Skeletal muscle satellite cell (primary cell): ENCODE data around the gene PASK.

Source experiments
- H3K27me3 ChIP-seq: 2 replicates; pipeline ENCODE4 v1.7.0; 2013; ENCODE audit warnings: low read length; ENCODE audit not compliant: control insufficient read depth, insufficient read depth
- H3K36me3 ChIP-seq: 2 replicates; pipeline ENCODE4 v1.7.0; 2013; ENCODE audit warnings: mild to moderate bottlenecking, control low read depth, low read length; ENCODE audit not compliant: insufficient read depth
- H3K4me1 ChIP-seq: 2 replicates; pipeline ENCODE4 v1.7.0; 2013; ENCODE audit warnings: low read length; ENCODE audit not compliant: control insufficient read depth, insufficient read depth
- H3K4me2 ChIP-seq: 2 replicates; pipeline ENCODE4 v1.7.0; 2013; ENCODE audit warnings: mild to moderate bottlenecking, low read length
- H3K4me3 ChIP-seq: 2 replicates; pipeline ENCODE4 v1.7.0; 2013; ENCODE audit warnings: low read length
- H3K9ac ChIP-seq: 2 replicates; pipeline ENCODE4 v1.7.0; 2013; ENCODE audit warnings: mild to moderate bottlenecking, low read depth, low read length, moderate library complexity
- H3K9me3 ChIP-seq: replicated peaks from 2 replicates; pipeline ENCODE4 v1.7.0; 2013; ENCODE audit warnings: mild to moderate bottlenecking, control low read depth, low read length

Gene PASK

DNA sequence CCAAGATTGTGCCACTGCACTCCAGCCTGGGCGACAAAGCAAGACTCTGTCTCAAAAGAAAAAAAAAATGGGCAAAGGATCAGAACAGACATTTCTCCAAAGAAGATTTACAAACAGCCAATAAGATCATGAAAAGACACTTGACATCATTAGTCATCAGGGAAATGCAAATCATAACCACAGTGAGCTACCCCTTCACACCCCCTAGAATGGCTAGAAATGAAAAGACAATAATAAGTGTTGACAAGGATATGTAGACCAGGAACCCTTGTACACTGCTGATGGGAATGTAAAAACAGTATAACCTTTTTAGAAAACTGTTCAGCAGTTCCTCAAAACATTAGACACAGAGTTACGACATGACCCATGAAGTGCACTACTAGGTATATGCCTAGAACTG lies 28.8 kb downstream of the PASK start:
- Histone ChIP-seq H3K27me3 (no peaks in the 10 kb centered on the region), H3K4me2 (no peak overlapping the region), H3K4me1 (no peaks in the 10 kb centered on the region), H3K9ac (no peak overlapping the region), H3K9me3 (no peaks in the 10 kb centered on the region), H3K36me3 (no peaks in the 10 kb centered on the region), H3K4me3 (no peak overlapping the region)

DNA sequence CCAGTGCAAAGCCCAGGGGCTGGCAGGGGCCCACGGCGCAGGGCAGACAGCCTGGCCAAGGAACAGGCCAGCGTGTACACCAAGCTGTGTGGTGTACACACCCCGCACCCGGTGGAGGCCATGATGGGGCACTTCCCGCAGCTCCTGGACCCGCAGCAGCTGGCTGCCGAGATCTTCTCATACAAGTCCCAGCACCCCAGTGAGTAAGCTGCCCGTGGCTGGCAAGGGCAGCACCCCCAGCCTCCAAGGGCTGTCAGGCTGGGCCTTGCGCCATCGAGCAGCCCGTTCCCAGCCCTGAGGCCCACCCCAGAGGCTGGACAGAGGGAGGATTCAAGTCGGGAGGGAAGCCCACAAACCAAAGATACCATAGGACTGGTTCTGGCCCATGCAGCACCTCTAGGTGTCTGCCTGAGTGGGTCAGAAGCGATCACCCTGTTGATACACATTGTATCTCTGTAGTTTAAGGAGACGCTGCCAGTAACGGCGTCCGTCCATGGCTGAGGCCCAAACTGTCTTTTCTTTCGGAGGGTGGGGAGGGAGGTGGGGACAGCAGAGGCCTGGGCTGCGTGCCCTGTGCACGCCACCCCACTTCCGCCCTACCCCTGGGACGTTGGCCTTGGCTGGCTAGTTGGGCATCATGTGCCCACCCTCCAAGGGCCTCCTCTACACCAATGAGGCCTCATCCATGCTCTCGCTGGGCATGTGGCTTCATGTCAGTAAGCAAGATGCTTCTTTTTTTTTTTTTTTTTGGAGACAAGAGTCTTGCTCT lies 30.4 kb downstream of the PASK start:
- no peaks in the 10 kb centered on the region for H3K9me3 ChIP-seq
- H3K36me3 ChIP-seq, result peaks cover 5% of the 10 kb centered on the region
- H3K4me2 ChIP-seq, result no peak overlapping the region
- H3K4me1 ChIP-seq, result no peaks in the 10 kb centered on the region
- no peak overlapping the region for H3K4me3 ChIP-seq
- no peak overlapping the region for H3K9ac ChIP-seq
- H3K27me3 ChIP-seq, result no peaks in the 10 kb centered on the region

DNA sequence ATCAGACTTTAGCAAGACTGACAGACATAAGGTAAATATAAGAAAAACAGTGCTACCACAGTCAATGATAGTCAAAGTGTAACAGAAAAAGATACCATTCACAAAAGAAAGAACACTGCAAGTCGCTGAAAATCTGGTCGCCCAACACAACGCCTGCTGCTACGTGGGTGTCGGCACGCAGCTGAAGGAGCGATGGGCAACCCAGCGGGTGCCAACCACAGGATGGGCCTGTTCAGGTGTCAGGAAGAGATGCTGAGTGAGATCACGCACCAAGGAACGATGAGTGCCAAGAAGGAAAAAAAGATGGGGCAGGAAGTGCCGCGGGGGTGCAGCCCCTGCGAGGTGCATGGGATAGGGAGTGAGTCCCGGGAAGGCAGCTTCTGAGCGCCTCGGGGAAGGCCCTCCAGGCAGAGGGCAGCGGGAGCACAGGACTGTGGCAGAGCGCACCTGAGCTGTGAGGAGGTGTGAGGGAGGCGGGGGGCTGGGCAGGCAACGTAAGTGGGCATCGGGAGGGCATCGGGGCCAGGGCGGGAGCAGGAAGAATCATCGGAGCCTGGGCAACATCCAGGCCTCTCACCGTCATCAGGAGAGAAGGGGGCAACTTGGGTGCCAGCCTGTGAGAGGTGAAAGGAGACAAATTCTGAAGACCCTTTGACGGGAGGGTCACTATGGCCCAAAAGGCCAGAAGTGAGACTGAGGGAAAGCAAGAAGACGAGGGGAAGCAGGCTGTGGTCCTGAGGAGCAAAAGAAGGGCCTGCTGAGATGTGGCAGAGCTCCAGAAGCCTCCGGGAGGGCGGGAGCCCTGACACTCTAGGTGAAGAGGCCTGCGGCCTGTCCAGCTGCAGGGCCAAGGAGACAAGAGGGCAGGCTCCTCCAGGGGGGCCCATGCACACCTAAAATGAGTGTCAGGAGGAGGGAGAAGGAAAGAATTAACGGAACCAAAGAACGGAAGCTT lies 32.4 kb downstream of the PASK start:
- no peaks in the 10 kb centered on the region for H3K4me1 ChIP-seq
- H3K9me3 ChIP-seq, result no peaks in the 10 kb centered on the region
- H3K36me3 ChIP-seq, result peaks cover 5% of the 10 kb centered on the region
- H3K4me3 ChIP-seq, result no peak overlapping the region
- H3K9ac ChIP-seq, result no peak overlapping the region
- no peak overlapping the region for H3K4me2 ChIP-seq
- no peaks in the 10 kb centered on the region for H3K27me3 ChIP-seq

DNA sequence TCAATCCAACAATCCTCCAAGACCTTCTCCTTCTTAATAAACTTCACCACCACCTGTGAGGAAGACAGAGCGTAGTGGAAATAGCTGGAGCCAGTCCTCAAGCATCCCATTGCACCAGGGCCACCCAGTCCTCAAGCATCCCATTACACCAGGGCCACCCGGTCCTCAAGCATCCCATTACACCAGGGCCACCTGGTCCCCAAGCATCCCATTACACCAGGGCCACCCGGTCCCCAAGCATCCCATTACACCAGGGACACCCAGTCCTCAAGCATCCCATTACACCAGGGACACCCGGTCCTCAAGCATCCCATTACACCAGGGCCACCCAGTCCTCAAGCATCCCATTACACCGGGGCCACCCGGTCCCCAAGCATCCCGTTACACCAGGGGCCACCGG lies 33.9 kb downstream of the PASK start:
- no peak overlapping the region for H3K9ac ChIP-seq
- H3K36me3 ChIP-seq, result peaks cover 5% of the 10 kb centered on the region
- no peak overlapping the region for H3K4me3 ChIP-seq
- H3K9me3 ChIP-seq, result no peaks in the 10 kb centered on the region
- H3K27me3 ChIP-seq, result no peaks in the 10 kb centered on the region
- no peaks in the 10 kb centered on the region for H3K4me1 ChIP-seq
- no peak overlapping the region for H3K4me2 ChIP-seq

DNA sequence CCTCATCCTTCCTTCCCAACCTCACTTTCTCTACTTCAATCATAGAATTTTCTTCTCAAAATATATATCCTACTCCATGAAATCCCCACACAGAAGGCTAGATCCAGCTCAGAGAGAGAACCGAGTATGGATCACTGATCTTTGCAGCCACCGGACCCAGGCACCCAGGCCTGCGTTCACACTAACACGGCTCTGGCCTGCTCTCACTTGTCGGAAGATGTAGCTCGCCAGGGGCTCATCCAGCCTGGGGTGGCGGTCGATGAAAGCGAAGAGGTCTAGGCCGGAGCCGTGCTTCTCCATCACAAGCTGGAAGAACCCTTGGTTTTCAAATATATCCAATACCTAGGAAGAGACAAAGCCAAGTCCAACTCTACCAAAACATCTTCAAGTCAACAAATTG lies 34.4 kb downstream of the PASK start:
- H3K9me3 ChIP-seq, result no peaks in the 10 kb centered on the region
- no peak overlapping the region for H3K9ac ChIP-seq
- no peaks in the 10 kb centered on the region for H3K4me1 ChIP-seq
- H3K4me3 ChIP-seq, result no peak overlapping the region
- peaks cover 5% of the 10 kb centered on the region for H3K36me3 ChIP-seq
- no peaks in the 10 kb centered on the region for H3K27me3 ChIP-seq
- no peak overlapping the region for H3K4me2 ChIP-seq

DNA sequence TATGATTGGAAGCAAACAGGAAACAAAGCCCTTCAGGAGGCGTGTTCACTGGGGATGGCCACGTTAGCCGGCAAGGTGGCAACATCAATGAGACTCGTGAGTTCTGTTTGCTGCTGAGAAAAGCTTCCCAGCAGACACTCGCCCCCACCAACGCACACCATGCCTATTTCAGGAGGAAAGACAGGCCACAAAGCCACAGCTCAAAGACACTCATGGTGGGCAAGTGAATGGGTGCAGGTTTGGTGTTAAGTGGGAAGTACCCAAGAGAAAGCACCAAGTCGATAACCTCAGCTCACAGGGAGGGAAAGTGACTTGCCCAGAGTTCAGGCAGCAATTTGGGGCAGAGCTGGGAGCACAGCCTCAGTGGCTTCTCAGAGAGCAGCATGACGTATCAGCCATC lies 36.7 kb downstream of the PASK start:
- Histone ChIP-seq H3K4me3 (no peak overlapping the region), H3K27me3 (no peaks in the 10 kb centered on the region), H3K9ac (no peak overlapping the region), H3K4me2 (no peak overlapping the region), H3K4me1 (no peaks in the 10 kb centered on the region), H3K36me3 (peaks cover 5% of the 10 kb centered on the region), H3K9me3 (no peaks in the 10 kb centered on the region)

DNA sequence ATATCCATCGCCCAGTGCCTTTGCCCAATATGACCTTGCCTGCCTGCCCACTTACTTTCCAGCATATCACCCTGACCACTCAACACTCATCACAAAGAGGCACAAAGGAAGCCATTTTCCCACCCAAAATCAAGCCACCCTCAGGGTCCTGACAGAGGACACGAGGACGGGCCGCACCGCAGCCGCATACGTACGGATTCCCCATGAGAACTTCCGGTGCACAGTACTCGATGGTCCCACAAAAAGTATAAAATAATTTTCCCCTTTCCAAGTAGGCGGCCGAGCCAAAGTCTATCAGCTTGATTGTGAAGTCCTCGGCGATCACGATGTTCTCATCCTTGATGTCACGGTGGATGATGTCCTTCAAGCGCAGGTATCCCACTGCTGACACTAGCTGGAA lies 37.2 kb downstream of the PASK start:
- Histone ChIP-seq H3K4me1 (no peaks in the 10 kb centered on the region), H3K27me3 (no peaks in the 10 kb centered on the region), H3K36me3 (peaks cover 5% of the 10 kb centered on the region), H3K4me3 (no peak overlapping the region), H3K9ac (no peak overlapping the region), H3K4me2 (no peak overlapping the region), H3K9me3 (no peaks in the 10 kb centered on the region)

DNA sequence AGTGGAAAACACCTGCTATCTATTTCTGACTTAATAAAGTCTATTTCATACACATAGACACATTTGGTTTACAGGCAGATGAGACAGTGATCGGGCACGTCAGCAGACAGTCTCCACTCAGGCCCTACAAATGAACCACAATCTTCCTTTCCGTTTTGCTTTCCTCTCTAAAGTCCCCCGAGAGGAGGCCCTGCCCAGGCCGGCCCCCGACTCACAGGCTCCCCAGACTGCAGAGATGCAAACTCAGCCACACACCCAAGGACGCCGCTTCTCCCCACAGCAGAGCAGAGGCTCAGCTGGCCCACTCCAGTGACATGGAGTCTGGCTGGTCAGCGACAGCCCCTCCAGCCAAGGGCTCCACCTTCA lies 37.8 kb downstream of the PASK start:
- Histone ChIP-seq H3K36me3 (peaks cover 5% of the 10 kb centered on the region), H3K4me1 (no peaks in the 10 kb centered on the region), H3K4me3 (no peak overlapping the region), H3K4me2 (no peak overlapping the region), H3K9ac (no peak overlapping the region), H3K9me3 (no peaks in the 10 kb centered on the region), H3K27me3 (no peaks in the 10 kb centered on the region)

DNA sequence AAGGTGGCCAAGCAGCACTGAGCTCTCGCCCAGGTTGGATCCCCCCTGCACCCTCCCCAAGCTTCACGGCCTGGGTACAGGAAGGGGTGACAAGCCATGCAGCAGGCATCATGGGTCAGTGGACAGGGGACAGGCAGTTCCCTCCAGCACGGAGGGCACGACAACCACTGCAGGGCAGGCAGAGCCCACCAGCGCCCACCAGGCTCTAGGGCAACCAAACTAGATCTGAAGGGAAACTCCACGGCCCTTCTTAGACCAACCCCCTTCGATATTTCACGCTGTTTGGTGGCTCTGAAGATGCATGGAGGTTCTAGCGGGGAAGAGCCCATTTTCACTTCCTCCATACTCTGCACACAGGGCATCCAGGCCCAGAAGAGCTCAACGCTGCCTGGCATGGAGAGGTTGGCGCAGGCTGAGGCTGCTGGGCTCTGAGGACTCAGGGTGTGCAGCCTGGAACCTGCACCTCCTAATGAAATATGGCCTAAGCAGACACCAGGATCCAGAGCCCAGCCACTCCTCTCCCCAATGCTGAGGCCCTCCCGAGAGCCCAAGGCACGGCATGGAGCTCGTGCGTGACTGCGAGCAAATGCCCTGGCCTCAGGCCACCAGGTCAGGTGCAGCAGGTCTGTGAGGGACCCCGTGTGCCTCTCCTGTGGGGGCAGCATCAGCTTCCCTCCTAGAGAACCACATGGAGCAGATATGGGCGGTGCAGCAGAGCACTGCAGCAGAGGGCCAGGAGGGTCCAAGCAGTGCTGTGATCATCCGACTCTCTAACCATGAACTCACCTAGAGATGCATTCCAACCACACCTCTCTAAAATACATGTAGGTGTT lies 38.4 kb downstream of the PASK start:
- no peaks in the 10 kb centered on the region for H3K4me1 ChIP-seq
- no peak overlapping the region for H3K4me2 ChIP-seq
- H3K27me3 ChIP-seq, result no peaks in the 10 kb centered on the region
- no peak overlapping the region for H3K4me3 ChIP-seq
- H3K36me3 ChIP-seq, result peaks cover 5% of the 10 kb centered on the region
- no peak overlapping the region for H3K9ac ChIP-seq
- H3K9me3 ChIP-seq, result no peaks in the 10 kb centered on the region

DNA sequence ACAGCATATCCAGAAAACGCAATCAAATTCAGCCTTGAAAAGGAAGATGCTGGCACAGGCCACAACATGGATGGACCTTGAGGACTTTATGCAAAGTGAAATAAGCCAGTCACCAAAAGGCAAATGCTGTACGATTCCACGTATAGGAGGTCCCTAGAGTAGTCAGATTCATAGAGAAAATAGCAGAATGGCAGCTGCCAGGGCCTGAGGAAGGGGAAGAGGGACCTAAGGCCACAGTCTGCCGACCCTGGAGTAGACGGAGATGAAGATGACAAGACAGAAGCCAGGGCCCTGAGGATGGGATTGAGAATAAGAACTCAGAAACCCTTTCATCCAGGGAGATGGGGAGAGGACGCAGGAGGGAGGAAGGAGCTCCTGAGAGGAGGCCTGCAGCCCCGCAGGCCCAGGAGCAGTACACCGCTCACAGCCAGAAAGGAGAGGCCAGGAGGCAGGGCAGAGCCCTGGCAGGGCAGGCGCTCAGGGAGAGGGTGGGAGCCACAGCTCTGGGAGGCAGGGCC lies 39.1 kb downstream of the PASK start:
- Histone ChIP-seq H3K4me3 (no peak overlapping the region), H3K36me3 (peaks cover 4% of the 10 kb centered on the region), H3K9ac (no peak overlapping the region), H3K4me1 (no peaks in the 10 kb centered on the region), H3K27me3 (no peaks in the 10 kb centered on the region), H3K9me3 (no peaks in the 10 kb centered on the region), H3K4me2 (no peak overlapping the region)
